Calu3 (cell line): ENCODE results near the gene NELFA. TPM values are rescaled to one million over a fixed set of nuclear protein-coding genes. Genes with fewer than 3 reads are reported as not detected.

ENCODE experiments used
- BruUV-seq: library from RNA; stranded (reverse); fragments of 400-500 nt; replicated peaks from 2 replicates; lab custom pipeline; 2021; lab: Mats Ljungman, UMichigan
- CTCF ChIA-PET: fragments of 300-600 bp; sonication (Branson Sonifier 250); formaldehyde crosslinking; loops from one replicate; lab custom pipeline; 2022; ENCODE audit warnings: antibody characterized with exemption; lab: Charles Lee
- DNase-seq: peaks from one replicate; pipeline ENCODE4 v3.0.0; 2022
- H3K27ac Mint-ChIP-seq: one replicate; pipeline ENCODE4 v1.8.0; 2022; ENCODE audit warnings: mixed read lengths; ENCODE audit not compliant: unreplicated experiment
- H3K27me3 Mint-ChIP-seq: one replicate; pipeline ENCODE4 v1.8.0; 2022; ENCODE audit warnings: mixed read lengths; ENCODE audit not compliant: unreplicated experiment
- H3K36me3 Mint-ChIP-seq: one replicate; pipeline ENCODE4 v1.8.0; 2022; ENCODE audit warnings: mild to moderate bottlenecking, moderate library complexity, mixed read lengths; ENCODE audit not compliant: insufficient read depth, unreplicated experiment
- H3K4me1 Mint-ChIP-seq: one replicate; pipeline ENCODE4 v1.8.0; 2022; ENCODE audit warnings: mild to moderate bottlenecking, low read depth, mixed read lengths; ENCODE audit not compliant: unreplicated experiment
- H3K4me3 Mint-ChIP-seq: one replicate; pipeline ENCODE4 v1.8.0; 2022; ENCODE audit warnings: mild to moderate bottlenecking, low read depth, moderate library complexity, mixed read lengths; ENCODE audit not compliant: unreplicated experiment
- H3K9me3 Mint-ChIP-seq: one replicate; pipeline ENCODE4 v1.8.0; 2022; ENCODE audit warnings: low read depth, mixed read lengths; ENCODE audit not compliant: unreplicated experiment
- CTCF ChIP-seq: fragments of 200-600 bp; IDR thresholded peaks from one replicate; pipeline ENCODE4 v1.8.0; 2022; ENCODE audit warnings: antibody characterized with exemption; ENCODE audit not compliant: unreplicated experiment
- intact Hi-C: fragments of 100-400 bp; cut with micrococcal nuclease; formaldehyde crosslinking; loops from one replicate; pipeline ENCODE4 v1.10.0; 2022; ENCODE audit not compliant: unreplicated experiment
- total RNA-seq: library from RNA; stranded (reverse); gene quantifications from 2 replicates; pipeline ENCODE4 v1.2.3, GENCODE V29; 2022

NELFA gene
- total RNA-seq, 1 experiment from 2014 or later, result 29.9 TPM

DNA sequence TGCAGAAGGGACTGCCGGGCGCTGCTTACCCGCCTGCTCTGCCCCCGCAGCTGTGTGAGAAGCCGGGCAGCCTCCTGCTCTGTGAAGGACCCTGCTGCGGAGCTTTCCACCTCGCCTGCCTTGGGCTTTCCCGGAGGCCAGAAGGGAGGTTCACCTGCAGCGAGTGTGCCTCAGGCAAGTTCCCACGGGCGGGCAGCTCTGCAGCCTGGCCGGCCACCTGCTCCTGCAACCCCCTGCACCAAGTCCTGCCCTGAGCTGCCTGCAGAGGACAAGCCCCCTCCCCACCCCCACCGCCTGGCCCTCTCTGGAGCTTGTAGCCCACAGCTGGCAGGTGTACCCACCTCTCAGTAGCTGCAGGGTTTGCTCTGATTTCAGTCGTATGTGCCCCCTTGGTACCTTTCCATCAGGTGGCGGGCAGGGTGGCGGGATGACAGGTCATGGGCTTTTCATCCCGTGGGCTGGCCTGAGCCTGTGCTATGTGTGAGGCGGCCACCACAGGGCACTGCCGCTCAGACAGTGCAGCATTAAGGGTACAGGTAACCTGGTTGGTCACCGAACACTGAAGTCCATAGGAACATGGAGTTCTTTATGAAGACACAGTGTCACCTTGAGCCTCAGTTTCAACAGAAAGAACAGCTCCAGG lies 56.6 kb downstream of the NELFA start:
- H3K4me1 Mint-ChIP-seq, result no peaks in the 10 kb centered on the region

DNA sequence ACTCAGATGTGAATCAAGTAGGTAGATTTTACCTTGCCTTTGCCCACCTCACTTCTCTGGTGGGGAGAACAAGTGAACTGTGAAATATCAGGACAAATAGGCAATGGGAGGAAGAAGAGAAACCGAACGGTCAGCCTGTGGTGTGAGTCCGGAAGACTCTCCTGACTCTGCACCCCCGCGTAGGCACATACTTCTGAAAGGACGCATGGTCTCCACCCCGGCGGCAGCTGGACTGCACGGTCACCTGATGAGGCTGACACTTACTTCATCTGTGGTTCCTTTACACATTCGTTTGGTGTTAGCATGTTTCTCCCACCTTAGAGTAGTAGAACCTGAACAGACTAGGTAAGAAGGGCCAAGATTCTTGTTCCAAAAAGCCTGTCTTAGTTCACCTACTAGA lies 58.4 kb downstream of the NELFA start:
- no TSS peak for BruUV-seq
- peaks cover 17% of the 10 kb centered on the region for H3K36me3 Mint-ChIP-seq
- no peak for TF ChIP-seq CTCF
- no peak overlapping the region for H3K27ac Mint-ChIP-seq
- H3K4me3 Mint-ChIP-seq, result no peak overlapping the region
- DNase-seq, result no peak
- H3K9me3 Mint-ChIP-seq, result no peaks in the 10 kb centered on the region
- intact Hi-C loops, result no loop called here
- H3K4me1 Mint-ChIP-seq, result no peaks in the 10 kb centered on the region
- CTCF ChIA-PET, result no interaction called here
- no peaks in the 10 kb centered on the region for H3K27me3 Mint-ChIP-seq

More for the DNA sequence above, 56.6 kb downstream of the NELFA start:
- no peak for TF ChIP-seq CTCF
- no peak overlapping the region for H3K4me3 Mint-ChIP-seq
- DNase-seq, result no peak
- no TSS peak for BruUV-seq
- no peaks in the 10 kb centered on the region for H3K9me3 Mint-ChIP-seq
- peaks cover 24% of the 10 kb centered on the region for H3K36me3 Mint-ChIP-seq
- no peaks in the 10 kb centered on the region for H3K27me3 Mint-ChIP-seq
- no peak overlapping the region for H3K27ac Mint-ChIP-seq
- CTCF ChIA-PET, result no interaction called here
- intact Hi-C loops, result no loop called here

- Mint-ChIP-seq H3K36me3 (peaks cover 6% of the 10 kb centered on the region), H3K4me3 (no peak overlapping the region), H3K9me3 (no peaks in the 10 kb centered on the region), H3K27ac (no peak overlapping the region), H3K27me3 (no peaks in the 10 kb centered on the region), H3K4me1 (no peaks in the 10 kb centered on the region)
- intact Hi-C loops, result loop anchor here (10.0 kb wide), 1 partner anchor 236 kb away; no protein-coding TSS in a partner anchor
- CTCF ChIA-PET, result interaction anchor here (0.7 kb wide), 1 partner anchor 101 kb away, joined by 8 read pairs; no protein-coding TSS in a partner anchor
- TF ChIP-seq CTCF, result no peak
- BruUV-seq, result no TSS peak
- DNase-seq, result no peak
Observed at GRCh38 chr4:1948892-1949436, 59.8 kb downstream of the NELFA start.

GRCh38 chr4:1948232-1948631 lies 60.5 kb downstream of the NELFA start:
- Mint-ChIP-seq H3K4me1 (no peaks in the 10 kb centered on the region), H3K36me3 (no peaks in the 10 kb centered on the region), H3K9me3 (no peaks in the 10 kb centered on the region), H3K4me3 (no peak overlapping the region), H3K27me3 (no peaks in the 10 kb centered on the region), H3K27ac (no peak overlapping the region)
- CTCF ChIA-PET, result no interaction called here
- no peak for TF ChIP-seq CTCF
- intact Hi-C loops, result loop anchor here (10.0 kb wide), 1 partner anchor 237 kb away; no protein-coding TSS in a partner anchor
- no TSS peak for BruUV-seq
- no peak for DNase-seq
